ENCODE measurements around the gene MIB1.
"Not testable (repeated sequence)": the region's sequence is repeated elsewhere in the genome, so short reads cannot be mapped to it uniquely, and the experiment has no call there.

DNA sequence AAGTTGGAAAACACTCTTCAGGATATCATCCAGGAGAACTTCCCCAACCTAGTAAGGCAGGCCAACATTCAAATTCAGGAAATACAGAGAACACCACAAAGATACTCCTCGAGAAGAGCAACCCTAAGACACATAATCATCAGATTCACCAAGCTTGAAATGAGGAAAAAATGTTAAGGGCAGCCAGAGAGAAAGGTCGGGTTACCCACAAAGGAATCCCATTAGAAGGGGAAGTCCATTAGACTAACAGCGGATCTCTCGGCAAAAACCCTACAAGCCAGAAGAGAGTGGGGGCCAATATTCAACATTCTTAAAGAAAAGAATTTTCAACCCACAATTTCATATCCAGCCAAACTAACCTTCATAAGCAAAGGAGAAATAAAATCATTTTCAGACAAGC lies 3.7 kb upstream of the MIB1 start:
- TF ChIP-seq, protein P1, sequence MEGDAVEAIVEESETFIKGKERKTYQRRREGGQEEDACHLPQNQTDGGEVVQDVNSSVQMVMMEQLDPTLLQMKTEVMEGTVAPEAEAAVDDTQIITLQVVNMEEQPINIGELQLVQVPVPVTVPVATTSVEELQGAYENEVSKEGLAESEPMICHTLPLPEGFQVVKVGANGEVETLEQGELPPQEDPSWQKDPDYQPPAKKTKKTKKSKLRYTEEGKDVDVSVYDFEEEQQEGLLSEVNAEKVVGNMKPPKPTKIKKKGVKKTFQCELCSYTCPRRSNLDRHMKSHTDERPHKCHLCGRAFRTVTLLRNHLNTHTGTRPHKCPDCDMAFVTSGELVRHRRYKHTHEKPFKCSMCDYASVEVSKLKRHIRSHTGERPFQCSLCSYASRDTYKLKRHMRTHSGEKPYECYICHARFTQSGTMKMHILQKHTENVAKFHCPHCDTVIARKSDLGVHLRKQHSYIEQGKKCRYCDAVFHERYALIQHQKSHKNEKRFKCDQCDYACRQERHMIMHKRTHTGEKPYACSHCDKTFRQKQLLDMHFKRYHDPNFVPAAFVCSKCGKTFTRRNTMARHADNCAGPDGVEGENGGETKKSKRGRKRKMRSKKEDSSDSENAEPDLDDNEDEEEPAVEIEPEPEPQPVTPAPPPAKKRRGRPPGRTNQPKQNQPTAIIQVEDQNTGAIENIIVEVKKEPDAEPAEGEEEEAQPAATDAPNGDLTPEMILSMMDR (IDR thresholded peaks at IDR 0.05) = not testable (repeated sequence)
- not testable (repeated sequence) for TF ChIP-seq POLR2A (IDR thresholded peaks at IDR 0.05)
